Neuronal stem cell (in vitro differentiated cells): Measurements from ENCODE around the gene LST1.

ENCODE experiments used
- DNase-seq: peaks from one replicate; pipeline ENCODE4 v3.0.0-alpha.2; 2013; ENCODE audit warnings: low spot score
- H2AFZ ChIP-seq: one replicate; pipeline ENCODE4 v1.6.1; 2013; ENCODE audit warnings: mild to moderate bottlenecking, low read length, inconsistent platforms
- H2AK5ac ChIP-seq: 2 replicates; pipeline ENCODE4 v1.6.1; 2013; ENCODE audit warnings: low read depth, mild to moderate bottlenecking, inconsistent platforms, low read length, moderate library complexity, mixed read lengths
- H2BK120ac ChIP-seq: 2 replicates; pipeline ENCODE4 v1.6.1; 2013; ENCODE audit warnings: low read depth, mild to moderate bottlenecking, inconsistent platforms, low read length, moderate library complexity, mixed read lengths
- H2BK12ac ChIP-seq: one replicate; pipeline ENCODE4 v1.6.1; 2013; ENCODE audit warnings: low read length, inconsistent platforms
- H2BK15ac ChIP-seq: 2 replicates; pipeline ENCODE4 v1.6.1; 2013; ENCODE audit warnings: mild to moderate bottlenecking, low read length, inconsistent platforms, mixed read lengths
- H2BK5ac ChIP-seq: one replicate; pipeline ENCODE4 v1.6.1; 2013; ENCODE audit warnings: inconsistent platforms, mild to moderate bottlenecking, low read length, moderate library complexity
- H3K14ac ChIP-seq: one replicate; pipeline ENCODE4 v1.6.1; 2013; ENCODE audit warnings: low read length, inconsistent platforms
- H3K18ac ChIP-seq: 2 replicates; pipeline ENCODE4 v1.6.1; 2013; ENCODE audit warnings: low read length, inconsistent platforms
- H3K23ac ChIP-seq: 2 replicates; pipeline ENCODE4 v1.6.1; 2013; ENCODE audit warnings: low read depth, mild to moderate bottlenecking, mixed read lengths, low read length, inconsistent platforms; ENCODE audit not compliant: poor library complexity
- H3K27ac ChIP-seq: replicated peaks from 3 replicates; pipeline ENCODE4 v1.5.1; 2013; ENCODE audit warnings: low read length, inconsistent platforms
- H3K27me3 ChIP-seq, 3 experiments: 2 replicates each; pipeline ENCODE4 v1.6.1; 2013; ENCODE audit warnings: low read length in 3 of 3, mild to moderate bottlenecking in 2 of 3, inconsistent platforms in 1 of 3, low read depth in 1 of 3, mixed read lengths in 1 of 3, moderate library complexity in 1 of 3; ENCODE audit not compliant: control insufficient read depth in 3 of 3, insufficient read depth in 3 of 3
- H3K36me3 ChIP-seq, 2 donors: replicated peaks in 1 of 2; 2 replicates each; pipeline ENCODE4 v1.6.1; 2013; ENCODE audit warnings: low read length in 2 of 2; ENCODE audit not compliant: control insufficient read depth in 2 of 2, insufficient read depth in 2 of 2
- H3K4ac ChIP-seq: 2 replicates; pipeline ENCODE4 v1.6.1; 2013; ENCODE audit warnings: inconsistent platforms, mild to moderate bottlenecking, low read length, moderate library complexity
- H3K4me1 ChIP-seq, 2 donors: 1 replicate in 1 of 2; 2 replicates in 1 of 2; pipeline ENCODE4 v1.6.1; 2013; ENCODE audit warnings: low read length in 2 of 2, low read depth in 1 of 2; ENCODE audit not compliant: control insufficient read depth in 2 of 2, insufficient read depth in 1 of 2
- H3K4me2 ChIP-seq: one replicate; pipeline ENCODE4 v1.6.1; 2013; ENCODE audit warnings: mild to moderate bottlenecking, low read length, inconsistent platforms; ENCODE audit not compliant: insufficient read depth, poor library complexity, severe bottlenecking
- H3K4me3 ChIP-seq, 2 donors: 2 replicates each; pipeline ENCODE4 v1.5.1; 2013; ENCODE audit warnings: low read length in 2 of 2, mild to moderate bottlenecking in 2 of 2, inconsistent platforms in 1 of 2, moderate library complexity in 1 of 2
- H3K79me1 ChIP-seq: one replicate; pipeline ENCODE4 v1.6.1; 2013; ENCODE audit warnings: low read depth, mild to moderate bottlenecking, inconsistent platforms, low read length, moderate library complexity
- H3K9ac ChIP-seq: one replicate; pipeline ENCODE4 v1.6.1; 2013; ENCODE audit warnings: mild to moderate bottlenecking, low read depth, low read length, inconsistent platforms; ENCODE audit not compliant: poor library complexity
- H3K9me3 ChIP-seq, 2 donors: replicated peaks in 1 of 2; 2 replicates each; pipeline versions ENCODE3 to v1.6.1; 2013; ENCODE audit warnings: low read length in 2 of 2, mild to moderate bottlenecking in 2 of 2, inconsistent platforms in 1 of 2, low read depth in 1 of 2, mixed read lengths in 1 of 2, moderate library complexity in 1 of 2; ENCODE audit not compliant: control insufficient read depth in 2 of 2, insufficient read depth in 1 of 2
- H4K8ac ChIP-seq: one replicate; pipeline ENCODE4 v1.6.1; 2013; ENCODE audit warnings: low read depth, mild to moderate bottlenecking, inconsistent platforms, low read length, moderate library complexity
- H4K91ac ChIP-seq: one replicate; pipeline ENCODE4 v1.6.1; 2013; ENCODE audit warnings: low read length, low read depth, mild to moderate bottlenecking, inconsistent platforms; ENCODE audit not compliant: poor library complexity
- WGBS, 2 donors: extraction: QIAGEN DNeasy Blood & Tissue Kit; methylation state at CpG; one replicate each; pipeline ENCODE4 v1.1.7; 2013; ENCODE audit warnings: missing lambda C conversion rate in 2 of 2, mixed read lengths in 1 of 2; ENCODE audit not compliant: insufficient read length in 2 of 2, insufficient replicate concordance in 1 of 2; ENCODE audit errors: extremely low coverage in 2 of 2; 5-methylcytosine and 5-hydroxymethylcytosine counted together

The LST1 gene

GRCh38 chr6:31541658-31542521 is 44.2 kb upstream of the LST1 start, which contains the start of gene DDX39B:
DDX39B (minus strand) TSS chr6:31542003; CDS start chr6:31540532, 1,471 bp downstream.
- peak within 1 kb of the TSS; percentile 89 for H3K27ac ChIP-seq
- H3K9ac ChIP-seq = peak within 1 kb of the TSS; percentile 91
- H3K27me3 ChIP-seq = no peaks in the 10 kb centered on the region
- H2BK120ac ChIP-seq = no peak within 1 kb of the TSS
- peak within 1 kb of the TSS; percentile 92 for H3K18ac ChIP-seq
- peak within 1 kb of the TSS; percentile 87 to 92 for H3K4me3 ChIP-seq
- H3K79me1 ChIP-seq = peaks cover 4% of the 10 kb centered on the region
- no peak within 1 kb of the TSS for H2BK15ac ChIP-seq
- DNase-seq = peak; percentile 92
- WGBS, 2 donors = no CpG with 5 or more reads among the region's 43 CpGs
- H2AFZ ChIP-seq = peak within 1 kb of the TSS; percentile 90
- H3K4me1 ChIP-seq = peaks cover 13 to 26% of the 10 kb centered on the region in 2 donors
- no peak within 1 kb of the TSS for H2AK5ac ChIP-seq
- no peaks in the 10 kb centered on the region for H3K9me3 ChIP-seq
- H4K91ac ChIP-seq = peak within 1 kb of the TSS; percentile 27
- H3K4me2 ChIP-seq = peak within 1 kb of the TSS; percentile 75
- H3K36me3 ChIP-seq = peaks cover 25 to 42% of the 10 kb centered on the region in 2 donors
- H2BK5ac ChIP-seq = peak within 1 kb of the TSS; percentile 95
- H2BK12ac ChIP-seq = no peak within 1 kb of the TSS
- no peak within 1 kb of the TSS for H4K8ac ChIP-seq
- no peak within 1 kb of the TSS for H3K14ac ChIP-seq
- peak within 1 kb of the TSS; percentile 39 for H3K23ac ChIP-seq
- no peak within 1 kb of the TSS for H3K4ac ChIP-seq

- WGBS, 2 donors = no CpG with 5 or more reads among the region's 6 CpGs
These were observed 42.4 kb upstream of the LST1 start for GRCh38 chr6:31543639-31544038.

GRCh38 chr6:31544676-31545075 is 41.4 kb upstream of the LST1 start:
- Histone ChIP-seq H3K4me3 (no peak overlapping the region), H3K18ac (no peak overlapping the region), H4K8ac (no peak overlapping the region), H3K14ac (no peak overlapping the region), H2BK15ac (no peak overlapping the region), H2BK5ac (no peak overlapping the region), H3K27me3 (no peaks in the 10 kb centered on the region), H2BK12ac (no peak overlapping the region), H3K4ac (no peak overlapping the region), H3K9ac (no peak overlapping the region), H3K79me1 (peaks cover 5% of the 10 kb centered on the region), H3K9me3 (peaks cover 0 to 2% of the 10 kb centered on the region in 2 donors), H3K36me3 (peaks cover 7 to 32% of the 10 kb centered on the region in 2 donors), H2AK5ac (no peak overlapping the region), H4K91ac (no peak overlapping the region), H3K4me2 (no peak overlapping the region), H3K23ac (no peak overlapping the region), H2AFZ (no peak overlapping the region), H3K27ac (no peak overlapping the region), H3K4me1 (peaks cover 15 to 21% of the 10 kb centered on the region in 2 donors), H2BK120ac (no peak overlapping the region)
- WGBS, 2 donors = no CpG with 5 or more reads among the region's 2 CpGs
- DNase-seq = no peak

More at GRCh38 chr6:31543639-31544038, 42.4 kb upstream of the LST1 start:
- H3K9ac ChIP-seq = no peak overlapping the region
- no peak overlapping the region for H3K27ac ChIP-seq
- no peak overlapping the region for H4K91ac ChIP-seq
- H2AK5ac ChIP-seq = no peak overlapping the region
- H3K18ac ChIP-seq = no peak overlapping the region
- H3K79me1 ChIP-seq = peaks cover 8% of the 10 kb centered on the region
- H3K9me3 ChIP-seq = peaks cover 0 to 2% of the 10 kb centered on the region in 2 donors
- no peak overlapping the region for H2BK12ac ChIP-seq
- H3K36me3 ChIP-seq = peaks cover 17 to 32% of the 10 kb centered on the region in 2 donors
- no peak for DNase-seq
- no peak overlapping the region for H2BK120ac ChIP-seq
- no peak overlapping the region for H4K8ac ChIP-seq
- H3K4ac ChIP-seq = no peak overlapping the region
- H3K4me3 ChIP-seq = no peak overlapping the region
- no peaks in the 10 kb centered on the region for H3K27me3 ChIP-seq
- no peak overlapping the region for H3K4me2 ChIP-seq
- H2BK15ac ChIP-seq = no peak overlapping the region
- H3K23ac ChIP-seq = no peak overlapping the region
- H3K4me1 ChIP-seq = peaks cover 19 to 31% of the 10 kb centered on the region in 2 donors
- H3K14ac ChIP-seq = no peak overlapping the region
- H2AFZ ChIP-seq = no peak overlapping the region
- no peak overlapping the region for H2BK5ac ChIP-seq

GRCh38 chr6:31545291-31545690 is 40.8 kb upstream of the LST1 start:
- WGBS, 2 donors = no CpG with 5 or more reads among the region's 7 CpGs
- H3K23ac ChIP-seq = no peak overlapping the region
- no peak overlapping the region for H3K18ac ChIP-seq
- peak overlapping the region in 1 of 2 donors; percentile 46 for H3K4me3 ChIP-seq
- H3K36me3 ChIP-seq = peaks cover under 1 to 32% of the 10 kb centered on the region in 2 donors
- no peak overlapping the region for H3K14ac ChIP-seq
- H2BK12ac ChIP-seq = no peak overlapping the region
- no peak overlapping the region for H2AK5ac ChIP-seq
- no peak overlapping the region for H2BK120ac ChIP-seq
- no peak overlapping the region for H4K8ac ChIP-seq
- H2AFZ ChIP-seq = no peak overlapping the region
- H2BK15ac ChIP-seq = no peak overlapping the region
- no peak overlapping the region for H3K27ac ChIP-seq
- peaks cover 5% of the 10 kb centered on the region for H3K79me1 ChIP-seq
- no peak for DNase-seq
- H3K27me3 ChIP-seq = no peaks in the 10 kb centered on the region
- H3K4me1 ChIP-seq = peaks cover 12 to 15% of the 10 kb centered on the region in 2 donors
- no peak overlapping the region for H3K4ac ChIP-seq
- no peak overlapping the region for H3K4me2 ChIP-seq
- no peak overlapping the region for H4K91ac ChIP-seq
- peaks cover 0 to 2% of the 10 kb centered on the region in 2 donors for H3K9me3 ChIP-seq
- no peak overlapping the region for H3K9ac ChIP-seq
- peak overlapping the region; percentile 16 for H2BK5ac ChIP-seq
